Panc1 (cell line): Measurements from ENCODE around the gene TRMT10B. TPM values are rescaled to one million over a fixed set of nuclear protein-coding genes. Genes with fewer than 3 reads are reported as not detected.

ENCODE experiments used
- ATAC-seq: fragments of 200-7000 bp; cut with Tn5 transposase; 2 replicates; pipeline ENCODE4 v1.9.1; 2020; ENCODE audit warnings: mild to moderate bottlenecking, moderate library complexity
- Bru-seq: library from RNA; stranded (reverse); fragments of 400-500 nt; gene quantifications from one replicate; lab custom pipeline; 2021; lab: Mats Ljungman, UMichigan
- BruChase-seq, 2 experiments: library from RNA; stranded (reverse); fragments of 400-500 nt; gene quantifications; one replicate each; lab custom pipeline; 2021; lab: Mats Ljungman, UMichigan
- BruUV-seq: library from RNA; stranded (reverse); fragments of 400-500 nt; replicated peaks from 2 replicates; lab custom pipeline; 2021; lab: Mats Ljungman, UMichigan
- CTCF ChIA-PET: fragments of 300-600 bp; sonication (Branson Sonifier 250); formaldehyde crosslinking; loops from one replicate; lab custom pipeline; 2022; ENCODE audit warnings: antibody characterized with exemption; lab: Charles Lee
- POLR2A ChIA-PET: fragments of 300-600 bp; sonication (Branson Sonifier 250); formaldehyde crosslinking; loops from one replicate; lab custom pipeline; 2022; ENCODE audit warnings: antibody characterized with exemption; lab: Charles Lee
- DNase-seq: peaks from one replicate; pipeline ENCODE4 v3.0.0-alpha.2; 2010; ENCODE audit warnings: low read depth, low spot score
- H3K27ac ChIP-seq: 2 replicates; pipeline ENCODE4 v1.5.1; 2011; ENCODE audit warnings: mild to moderate bottlenecking, low read length, inconsistent platforms
- H3K27me3 ChIP-seq: fragments of 200-500 bp; sonication (Bioruptor generic); 2 replicates; pipeline ENCODE4 v1.6.0; 2014; ENCODE audit warnings: low read length, inconsistent platforms; ENCODE audit not compliant: control insufficient read depth, insufficient read depth
- H3K36me3 ChIP-seq: fragments of 200-500 bp; sonication (Bioruptor generic); 2 replicates; pipeline ENCODE4 v1.5.1; 2014; ENCODE audit warnings: inconsistent platforms, mild to moderate bottlenecking, low read length, moderate library complexity; ENCODE audit not compliant: control insufficient read depth, insufficient read depth
- H3K4me1 ChIP-seq: 2 replicates; pipeline ENCODE4 v1.5.1; 2011; ENCODE audit warnings: inconsistent platforms, mild to moderate bottlenecking, low read length, moderate library complexity; ENCODE audit not compliant: control insufficient read depth, insufficient read depth
- H3K4me3 ChIP-seq, 2 experiments: 2 replicates each; pipeline ENCODE4 v1.5.1; 2011 to 2012; ENCODE audit warnings: low read depth in 2 of 2, low read length in 2 of 2, mild to moderate bottlenecking in 2 of 2, inconsistent platforms in 1 of 2, moderate library complexity in 1 of 2
- H3K9me3 ChIP-seq: fragments of 200-500 bp; sonication (Bioruptor generic); 2 replicates; pipeline ENCODE4 v1.5.1; 2014; ENCODE audit warnings: low read depth, mild to moderate bottlenecking, inconsistent platforms, low read length, moderate library complexity; ENCODE audit not compliant: control insufficient read depth, insufficient read depth
- CTCF ChIP-seq: fragments of 450-650 bp; IDR thresholded peaks from 2 replicates; pipeline ENCODE4 v1.5.1; 2017; ENCODE audit warnings: mild to moderate bottlenecking
- POLR2AphosphoS5 ChIP-seq: IDR thresholded peaks from 2 replicates; pipeline ENCODE4 v1.6.1; 2012; ENCODE audit warnings: mild to moderate bottlenecking, low read depth, low read length, moderate library complexity
- REST ChIP-seq, 2 experiments: IDR thresholded peaks; 2 replicates each; pipeline ENCODE4 v1.6.1; 2011 to 2012; ENCODE audit warnings: low read depth in 2 of 2, control low read depth in 1 of 2, low read length in 1 of 2, mild to moderate bottlenecking in 1 of 2, moderate library complexity in 1 of 2; ENCODE audit not compliant: insufficient read depth in 1 of 2
- SIN3A ChIP-seq: IDR thresholded peaks from 2 replicates; pipeline ENCODE4 v1.6.1; 2012; ENCODE audit warnings: low read depth, mild to moderate bottlenecking, low read length, moderate library complexity, borderline replicate concordance; ENCODE audit not compliant: insufficient read depth
- TCF7L2 ChIP-seq: IDR thresholded peaks from 2 replicates; pipeline ENCODE4 v1.6.1; 2011; ENCODE audit warnings: mild to moderate bottlenecking, low read depth, low read length, inconsistent platforms
- in situ Hi-C: cut with HindIII; loops from 2 replicates; pipeline ENCODE4 v1.10.0; 2016; ENCODE audit warnings: low sequenced_read_pairs, low pct_unique_long_range_greater_than_20kb
- intact Hi-C: fragments of 100-400 bp; cut with micrococcal nuclease; formaldehyde crosslinking; loops from one replicate; pipeline ENCODE4 v1.10.0; 2022; ENCODE audit not compliant: unreplicated experiment
- long read RNA-seq: library from polyadenylated mRNA; unstranded; transcript quantifications from one replicate; pipeline ENCODE4 v2.0.0, GENCODE V29; 2021; ENCODE audit not compliant: unreplicated experiment
- polyA plus RNA-seq: library from polyadenylated mRNA; unstranded; fragments of >200 nt; gene quantifications from one replicate; pipeline ENCODE4 v1.2.1, GENCODE V29; 2012; ENCODE audit warnings: missing spikeins; ENCODE audit not compliant: insufficient read length
- total RNA-seq: library from RNA; stranded (reverse); gene quantifications from one replicate; pipeline ENCODE4 v1.2.1, GENCODE V29; 2021; ENCODE audit not compliant: unreplicated experiment

Gene TRMT10B
- 9.8 TPM for total RNA-seq
- 6.9 TPM for polyA plus RNA-seq
- percentile 80 among the genes with signal in this experiment for Bru-seq, nascent RNA
- BruChase-seq, experiment 1, labeled RNA remaining after a 2-hour chase, result percentile 84 among the genes with signal in this experiment
- BruChase-seq, experiment 2, labeled RNA remaining after a 6-hour chase, result percentile 73 among the genes with signal in this experiment
- long read RNA-seq, partial matches to known transcripts, result 6 of 39 reads
- long read RNA-seq, other reads (novel, unspliced or antisense), result 31 of 39 reads

GRCh38 chr9:37753489-37754190 is at the start of gene TRMT10B:
Gene TRMT10B (plus strand): TSS chr9:37753805. CDS start chr9:37761932, 8,127 bp downstream.
- Histone ChIP-seq H3K27me3 (no peaks in the 10 kb centered on the region), H3K4me3 (peak within 1 kb of the TSS; percentile 81 to 95), H3K9me3 (no peaks in the 10 kb centered on the region), H3K4me1 (peaks cover 8% of the 10 kb centered on the region), H3K27ac (peak within 1 kb of the TSS; percentile 98), H3K36me3 (no peaks in the 10 kb centered on the region)
- TSS peak; percentile 85 for BruUV-seq
- in situ Hi-C loops, result no loop called here
- no peak for DNase-seq
- intact Hi-C loops, result no loop called here
- TF ChIP-seq REST (IDR thresholded peaks at IDR 0.05; ENCODE audit: insufficient read depth in 1 of 2, low read depth in 2 of 2, low read length in 1 of 2) (no peak), POLR2AphosphoS5 (peak; percentile 82)
- POLR2A ChIA-PET, result interaction anchor here (0.7 kb wide), 3 partner anchors 10 to 646 kb away, joined by 3 to 13 read pairs (median 4); no protein-coding TSS in a partner anchor
- ATAC-seq, result peak; percentile 96
- CTCF ChIA-PET, result no interaction called here

GRCh38 chr9:37705787-37706186 is 47.8 kb upstream of the TRMT10B start:
- TF ChIP-seq SIN3A (no peak), REST (IDR thresholded peaks at IDR 0.05; ENCODE audit: insufficient read depth in 1 of 2, low read depth in 2 of 2, low read length in 1 of 2) (no peak), TCF7L2 (no peak), POLR2AphosphoS5 (no peak), CTCF (no peak)
- Histone ChIP-seq H3K4me1 (no peaks in the 10 kb centered on the region), H3K27ac (no peak overlapping the region), H3K9me3 (no peaks in the 10 kb centered on the region), H3K36me3 (no peaks in the 10 kb centered on the region), H3K4me3 (no peak overlapping the region), H3K27me3 (peaks cover 31% of the 10 kb centered on the region)
- in situ Hi-C loops, result no loop called here
- ChIA-PET POLR2A (no interaction called here), CTCF (no interaction called here)
- intact Hi-C loops, result no loop called here
- no peak for ATAC-seq
- no TSS peak for BruUV-seq
- DNase-seq, result no peak
